ENCODE data around the gene TOMM6. TPM values are rescaled to one million over a fixed set of nuclear protein-coding genes. Genes with fewer than 3 reads are reported as not detected.

The TOMM6 gene
- polyA plus RNA-seq, 1 donor from 2014 or later = 184 TPM

DNA sequence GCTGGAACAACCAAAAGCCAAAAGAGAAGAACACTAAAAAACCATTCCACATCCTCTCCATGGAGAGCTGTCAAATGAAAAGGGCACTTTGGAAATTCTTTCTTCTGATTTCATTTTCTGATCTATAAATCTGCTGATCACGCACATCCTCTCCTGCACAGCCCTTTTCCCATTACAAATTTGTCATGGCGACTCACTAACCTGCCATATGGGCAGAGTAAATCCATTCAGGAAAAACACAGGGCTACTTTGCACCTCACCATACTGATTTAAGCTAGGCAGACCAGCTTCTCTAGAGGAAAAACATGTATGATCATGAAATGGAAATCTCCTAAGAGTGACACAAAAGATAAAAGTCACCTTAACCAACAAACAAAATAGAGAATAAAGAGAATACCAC is 26.0 kb downstream of the TOMM6 start:
- Histone ChIP-seq H3K36me3 (ENCODE audit: insufficient read depth, low read length) (no peaks in the 10 kb centered on the region), H3F3A (ENCODE audit: insufficient read depth, low read length, poor library complexity, severe bottlenecking) (no peaks in the 10 kb centered on the region), H3K27ac (ENCODE audit: low read length) (no peak overlapping the region), H3K9ac (ENCODE audit: low read length) (no peak overlapping the region), H2AFZ (ENCODE audit: low read depth, low read length) (no peak overlapping the region), H3K79me2 (replicated peaks; ENCODE audit: insufficient read depth, low read length) (no peaks in the 10 kb centered on the region), H4K20me1 (ENCODE audit: insufficient read depth) (no peaks in the 10 kb centered on the region), H3K27me3 (ENCODE audit: insufficient read depth, low read depth, low read length) (no peaks in the 10 kb centered on the region), H3K9me2 (ENCODE audit: insufficient read depth, low read length) (no peaks in the 10 kb centered on the region), H3K4me3 (ENCODE audit: low read length) (no peak overlapping the region), H3K9me3 (ENCODE audit: low read length) (no peaks in the 10 kb centered on the region), H3K4me2 (ENCODE audit: low read length) (no peak overlapping the region)
- TF ChIP-seq POLR2AphosphoS5 (IDR thresholded peaks at IDR 0.05) (no peak), TAF1 (IDR thresholded peaks at IDR 0.05; ENCODE audit: low read depth) (no peak), REST (IDR thresholded peaks at IDR 0.05; ENCODE audit: borderline replicate concordance) (no peak), RAD21 (conservative IDR thresholded peaks at IDR 0.05) (no peak), EZH2 (IDR thresholded peaks at IDR 0.05; ENCODE audit: borderline replicate concordance, insufficient read depth, low read length, poor library complexity, severe bottlenecking) (no peak), SMC3 (conservative IDR thresholded peaks at IDR 0.05; ENCODE audit: poor library complexity) (no peak), MXI1 (conservative IDR thresholded peaks at IDR 0.05; ENCODE audit: poor library complexity, severe bottlenecking) (no peak), EP300 (conservative IDR thresholded peaks at IDR 0.05; ENCODE audit: poor library complexity, severe bottlenecking) (no peak)
- TF ChIP-seq, protein P1, sequence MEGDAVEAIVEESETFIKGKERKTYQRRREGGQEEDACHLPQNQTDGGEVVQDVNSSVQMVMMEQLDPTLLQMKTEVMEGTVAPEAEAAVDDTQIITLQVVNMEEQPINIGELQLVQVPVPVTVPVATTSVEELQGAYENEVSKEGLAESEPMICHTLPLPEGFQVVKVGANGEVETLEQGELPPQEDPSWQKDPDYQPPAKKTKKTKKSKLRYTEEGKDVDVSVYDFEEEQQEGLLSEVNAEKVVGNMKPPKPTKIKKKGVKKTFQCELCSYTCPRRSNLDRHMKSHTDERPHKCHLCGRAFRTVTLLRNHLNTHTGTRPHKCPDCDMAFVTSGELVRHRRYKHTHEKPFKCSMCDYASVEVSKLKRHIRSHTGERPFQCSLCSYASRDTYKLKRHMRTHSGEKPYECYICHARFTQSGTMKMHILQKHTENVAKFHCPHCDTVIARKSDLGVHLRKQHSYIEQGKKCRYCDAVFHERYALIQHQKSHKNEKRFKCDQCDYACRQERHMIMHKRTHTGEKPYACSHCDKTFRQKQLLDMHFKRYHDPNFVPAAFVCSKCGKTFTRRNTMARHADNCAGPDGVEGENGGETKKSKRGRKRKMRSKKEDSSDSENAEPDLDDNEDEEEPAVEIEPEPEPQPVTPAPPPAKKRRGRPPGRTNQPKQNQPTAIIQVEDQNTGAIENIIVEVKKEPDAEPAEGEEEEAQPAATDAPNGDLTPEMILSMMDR (IDR thresholded peaks at IDR 0.05; ENCODE audit: poor library complexity, severe bottlenecking) = no peak

DNA sequence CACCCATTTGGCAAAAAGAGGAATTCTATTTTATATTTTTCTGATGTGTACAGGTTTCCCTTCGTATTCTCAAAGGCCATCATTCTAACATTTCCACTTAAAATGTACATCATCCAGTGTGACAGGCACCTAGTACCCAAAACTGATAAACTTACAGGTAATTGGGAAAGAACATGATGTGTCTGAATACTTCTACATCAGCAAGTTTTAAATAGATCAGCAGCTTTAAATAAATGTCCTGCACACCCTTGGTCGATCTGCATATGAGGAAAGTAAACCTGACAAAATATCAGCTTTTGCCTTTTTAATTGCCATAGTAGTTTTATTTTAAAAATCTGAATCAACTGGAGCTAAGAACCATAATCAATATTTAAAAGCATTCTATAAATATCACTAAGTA is 26.5 kb downstream of the TOMM6 start:
- Histone ChIP-seq H3K9ac (ENCODE audit: low read length) (no peak overlapping the region), H3K36me3 (ENCODE audit: insufficient read depth, low read length) (no peaks in the 10 kb centered on the region), H2AFZ (ENCODE audit: low read depth, low read length) (no peak overlapping the region), H3K4me3 (ENCODE audit: low read length) (no peak overlapping the region), H3K27me3 (ENCODE audit: insufficient read depth, low read depth, low read length) (no peaks in the 10 kb centered on the region), H3K9me3 (ENCODE audit: low read length) (no peaks in the 10 kb centered on the region), H3K4me2 (ENCODE audit: low read length) (no peak overlapping the region), H3F3A (ENCODE audit: insufficient read depth, low read length, poor library complexity, severe bottlenecking) (no peaks in the 10 kb centered on the region), H3K27ac (ENCODE audit: low read length) (no peak overlapping the region), H3K9me2 (ENCODE audit: insufficient read depth, low read length) (no peaks in the 10 kb centered on the region), H3K79me2 (replicated peaks; ENCODE audit: insufficient read depth, low read length) (no peaks in the 10 kb centered on the region), H4K20me1 (ENCODE audit: insufficient read depth) (no peaks in the 10 kb centered on the region)
- TF ChIP-seq EP300 (conservative IDR thresholded peaks at IDR 0.05; ENCODE audit: poor library complexity, severe bottlenecking) (no peak), TAF1 (IDR thresholded peaks at IDR 0.05; ENCODE audit: low read depth) (no peak), POLR2AphosphoS5 (IDR thresholded peaks at IDR 0.05) (no peak)

DNA sequence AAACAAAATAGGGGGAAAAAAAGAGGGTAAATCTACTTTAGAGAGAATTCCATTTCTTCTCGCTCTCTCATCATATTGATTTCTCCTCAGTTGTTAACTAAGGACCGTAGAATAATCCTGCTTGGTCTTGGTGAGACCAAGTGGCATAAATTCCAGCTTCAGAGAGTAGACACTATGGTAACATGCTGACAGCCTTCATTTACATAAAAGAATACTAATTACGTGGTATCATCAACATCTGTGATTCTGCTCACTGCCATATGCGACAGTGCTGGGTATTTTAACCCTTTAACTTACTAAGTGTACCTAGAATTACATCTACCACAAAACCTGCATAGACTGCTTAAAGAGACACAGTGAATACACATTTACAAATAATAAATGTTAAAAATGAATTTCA is 27.1 kb downstream of the TOMM6 start:
- H3K4me2 ChIP-seq (ENCODE audit: low read length) = no peak overlapping the region
- H3K27ac ChIP-seq (ENCODE audit: low read length) = no peak overlapping the region
- no peaks in the 10 kb centered on the region for H3K36me3 ChIP-seq (ENCODE audit: insufficient read depth, low read length)
- H3K4me3 ChIP-seq (ENCODE audit: low read length) = no peak overlapping the region
- no peaks in the 10 kb centered on the region for H4K20me1 ChIP-seq (ENCODE audit: insufficient read depth)
- H3K9me3 ChIP-seq (ENCODE audit: low read length) = no peaks in the 10 kb centered on the region
- no peak overlapping the region for H3K9ac ChIP-seq (ENCODE audit: low read length)
- TF ChIP-seq TAF1 (IDR thresholded peaks at IDR 0.05; ENCODE audit: low read depth) = no peak
- no peaks in the 10 kb centered on the region for H3K27me3 ChIP-seq (ENCODE audit: insufficient read depth, low read depth, low read length)
- H2AFZ ChIP-seq (ENCODE audit: low read depth, low read length) = no peak overlapping the region
- no peaks in the 10 kb centered on the region for H3K79me2 ChIP-seq (replicated peaks; ENCODE audit: insufficient read depth, low read length)
- H3F3A ChIP-seq (ENCODE audit: insufficient read depth, low read length, poor library complexity, severe bottlenecking) = no peaks in the 10 kb centered on the region
- H3K9me2 ChIP-seq (ENCODE audit: insufficient read depth, low read length) = no peaks in the 10 kb centered on the region
